OCI-LY7 (cell line): ENCODE measurements around the gene RAX2. TPM values are rescaled to one million over a fixed set of nuclear protein-coding genes. Genes with fewer than 3 reads are reported as not detected.
A peak's percentile ranks its signal among the peaks of the same experiment; 100 is the strongest.

ENCODE experiments used
- BruUV-seq: library from RNA; stranded (reverse); fragments of 400-500 nt; replicated peaks from 2 replicates; lab custom pipeline; 2021; lab: Mats Ljungman, UMichigan
- CTCF ChIA-PET: fragments of 300-600 bp; sonication (Branson Sonifier 250); formaldehyde crosslinking; loops from one replicate; lab custom pipeline; 2022; ENCODE audit warnings: antibody characterized with exemption; ENCODE audit not compliant: unreplicated experiment; lab: Charles Lee
- POLR2A ChIA-PET: fragments of 300-600 bp; sonication (Branson Sonifier 250); formaldehyde crosslinking; loops from one replicate; lab custom pipeline; 2022; ENCODE audit warnings: antibody characterized with exemption; lab: Charles Lee
- DNase-seq: peaks from one replicate; pipeline ENCODE4 v3.0.0-alpha.2; 2015; ENCODE audit warnings: low spot score
- H2AFZ ChIP-seq: fragments of 200-600 bp; sonication (generic), shearing (Covaris generic); 2 replicates; pipeline ENCODE4 v1.6.1; 2014; ENCODE audit warnings: mild to moderate bottlenecking, antibody characterized with exemption, low read length, moderate library complexity
- H3K27ac ChIP-seq: fragments of 200-600 bp; sonication (generic); 2 replicates; pipeline ENCODE4 v1.5.1; 2014; ENCODE audit warnings: mixed run types, low read depth, mild to moderate bottlenecking, moderate library complexity, low read length, inconsistent platforms; ENCODE audit not compliant: poor library complexity, severe bottlenecking
- H3K36me3 ChIP-seq: fragments of 200-600 bp; sonication (generic); 2 replicates; pipeline ENCODE4 v1.6.1; 2014; ENCODE audit warnings: mild to moderate bottlenecking, antibody characterized with exemption, low read length, moderate library complexity, mixed read lengths; ENCODE audit not compliant: insufficient read depth
- H3K4me1 ChIP-seq: fragments of 200-600 bp; sonication (generic); 2 replicates; pipeline ENCODE4 v1.5.1; 2014; ENCODE audit warnings: mild to moderate bottlenecking, low read length; ENCODE audit not compliant: insufficient read depth, poor library complexity, severe bottlenecking
- H3K4me2 ChIP-seq: fragments of 200-600 bp; sonication (generic); 2 replicates; pipeline ENCODE4 v1.6.1; 2014; ENCODE audit warnings: mild to moderate bottlenecking, low read length
- H3K4me3 ChIP-seq: fragments of 200-600 bp; sonication (generic); 2 replicates; pipeline ENCODE4 v1.5.1; 2014; ENCODE audit warnings: mild to moderate bottlenecking, low read depth, low read length; ENCODE audit not compliant: poor library complexity, severe bottlenecking
- H3K79me2 ChIP-seq: fragments of 200-600 bp; sonication (generic); 2 replicates; pipeline ENCODE4 v1.6.1; 2016; ENCODE audit warnings: low read depth, mild to moderate bottlenecking, low read length, moderate library complexity, mixed read lengths; ENCODE audit not compliant: insufficient read depth
- H3K9me2 ChIP-seq: fragments of 200-600 bp; sonication (generic); 2 replicates; pipeline ENCODE4 v1.6.1; 2016; ENCODE audit warnings: mild to moderate bottlenecking, low read length, mixed read lengths; ENCODE audit not compliant: insufficient read depth
- H3K9me3 ChIP-seq: fragments of 200-600 bp; sonication (generic); 2 replicates; pipeline ENCODE4 v1.6.1; 2014; ENCODE audit warnings: mild to moderate bottlenecking, mixed run types, low read length, mixed read lengths
- H4K20me1 ChIP-seq: fragments of 200-600 bp; sonication (generic); 2 replicates; pipeline ENCODE4 v1.6.1; 2014; ENCODE audit warnings: mild to moderate bottlenecking, antibody characterized with exemption, low read length, moderate library complexity, mixed read lengths; ENCODE audit not compliant: insufficient read depth
- EZH2phosphoT487 ChIP-seq: fragments of 200-600 bp; sonication (generic); IDR thresholded peaks from 2 replicates; pipeline ENCODE4 v1.6.1; 2018; ENCODE audit warnings: low read depth, borderline replicate concordance, mild to moderate bottlenecking, mixed run types, antibody characterized with exemption, low read length, moderate library complexity, mixed read lengths
- intact Hi-C: fragments of 100-400 bp; cut with micrococcal nuclease; formaldehyde crosslinking; loops from one replicate; pipeline ENCODE4 v1.10.0; 2022; ENCODE audit not compliant: unreplicated experiment
- total RNA-seq, 2 experiments: library from RNA; depleted of rRNA in 1 of 2; stranded (reverse); fragments of >200 nt in 1 of 2; shearing (Covaris generic) in 1 of 2; gene quantifications; 2 replicates each; pipeline ENCODE4 v1.2.3, GENCODE V29; 2014 to 2022
- TF ChIP-seq, protein P1 (sequence below): fragments of 200-600 bp; sonication (generic); conservative IDR thresholded peaks from 2 replicates; pipeline ENCODE4 v1.5.1; 2014; ENCODE audit warnings: mild to moderate bottlenecking, antibody characterized with exemption, low read length, moderate library complexity, mixed read lengths

RAX2 gene
- total RNA-seq, 2 experiments from 2014 or later = not detected

DNA sequence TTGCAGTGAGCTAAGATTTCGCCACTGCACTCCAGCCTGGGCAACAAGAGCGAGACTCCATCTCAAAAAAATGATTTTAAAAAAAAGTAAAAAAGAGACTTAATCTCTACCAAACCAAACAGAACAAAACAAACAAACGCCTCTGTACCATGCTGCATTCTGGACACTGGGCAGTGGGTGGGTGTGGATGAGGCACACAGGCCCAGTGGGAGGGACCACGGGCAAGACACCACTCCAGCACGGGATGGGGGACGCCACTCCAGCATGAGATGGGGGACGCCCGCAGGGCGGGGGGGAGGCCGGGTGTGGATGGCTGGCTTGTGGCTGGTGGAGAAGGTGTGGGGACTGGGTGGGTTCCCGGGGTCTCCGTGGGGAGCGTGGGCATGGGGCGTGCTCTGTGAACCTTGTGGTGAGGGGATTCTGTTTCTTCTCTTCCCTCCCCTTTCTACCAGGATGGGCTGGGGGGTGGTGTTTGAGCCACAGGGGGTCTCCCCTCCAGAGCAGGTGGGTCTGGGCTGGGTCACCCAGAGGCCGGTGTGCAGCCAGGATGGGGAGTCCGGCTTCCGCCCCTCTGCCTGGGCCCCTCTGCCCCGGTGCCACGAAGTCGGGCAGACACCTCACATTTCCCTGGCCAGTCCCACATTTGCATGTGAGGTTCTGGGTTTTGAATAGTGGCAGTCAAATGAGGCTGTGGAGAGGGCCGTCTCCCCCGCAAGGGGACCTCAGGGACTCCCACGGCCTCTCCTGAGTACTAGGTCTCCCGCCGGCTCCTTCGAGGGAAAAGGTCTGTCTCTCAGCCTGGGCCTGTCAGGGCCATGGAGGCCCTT lies 38.1 kb upstream of the RAX2 start:
- Histone ChIP-seq H4K20me1 (no peaks in the 10 kb centered on the region), H2AFZ (no peak overlapping the region), H3K4me2 (peak overlapping the region; percentile 43), H3K9me3 (no peaks in the 10 kb centered on the region), H3K27ac (no peak overlapping the region), H3K9me2 (no peaks in the 10 kb centered on the region), H3K4me3 (no peak overlapping the region), H3K36me3 (no peaks in the 10 kb centered on the region), H3K79me2 (no peaks in the 10 kb centered on the region), H3K4me1 (peaks cover 24% of the 10 kb centered on the region)
- ChIA-PET POLR2A (no interaction called here), CTCF (no interaction called here)
- peak; percentile 29 for DNase-seq
- intact Hi-C loops = loop anchor here (5.0 kb wide), 1 partner anchor 48 kb away; the partner anchor contains the start of genes APBA3 and MRPL54
- BruUV-seq = no TSS peak
- TF ChIP-seq EZH2phosphoT487 = no peak
- TF ChIP-seq, protein P1, sequence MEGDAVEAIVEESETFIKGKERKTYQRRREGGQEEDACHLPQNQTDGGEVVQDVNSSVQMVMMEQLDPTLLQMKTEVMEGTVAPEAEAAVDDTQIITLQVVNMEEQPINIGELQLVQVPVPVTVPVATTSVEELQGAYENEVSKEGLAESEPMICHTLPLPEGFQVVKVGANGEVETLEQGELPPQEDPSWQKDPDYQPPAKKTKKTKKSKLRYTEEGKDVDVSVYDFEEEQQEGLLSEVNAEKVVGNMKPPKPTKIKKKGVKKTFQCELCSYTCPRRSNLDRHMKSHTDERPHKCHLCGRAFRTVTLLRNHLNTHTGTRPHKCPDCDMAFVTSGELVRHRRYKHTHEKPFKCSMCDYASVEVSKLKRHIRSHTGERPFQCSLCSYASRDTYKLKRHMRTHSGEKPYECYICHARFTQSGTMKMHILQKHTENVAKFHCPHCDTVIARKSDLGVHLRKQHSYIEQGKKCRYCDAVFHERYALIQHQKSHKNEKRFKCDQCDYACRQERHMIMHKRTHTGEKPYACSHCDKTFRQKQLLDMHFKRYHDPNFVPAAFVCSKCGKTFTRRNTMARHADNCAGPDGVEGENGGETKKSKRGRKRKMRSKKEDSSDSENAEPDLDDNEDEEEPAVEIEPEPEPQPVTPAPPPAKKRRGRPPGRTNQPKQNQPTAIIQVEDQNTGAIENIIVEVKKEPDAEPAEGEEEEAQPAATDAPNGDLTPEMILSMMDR = no peak

DNA sequence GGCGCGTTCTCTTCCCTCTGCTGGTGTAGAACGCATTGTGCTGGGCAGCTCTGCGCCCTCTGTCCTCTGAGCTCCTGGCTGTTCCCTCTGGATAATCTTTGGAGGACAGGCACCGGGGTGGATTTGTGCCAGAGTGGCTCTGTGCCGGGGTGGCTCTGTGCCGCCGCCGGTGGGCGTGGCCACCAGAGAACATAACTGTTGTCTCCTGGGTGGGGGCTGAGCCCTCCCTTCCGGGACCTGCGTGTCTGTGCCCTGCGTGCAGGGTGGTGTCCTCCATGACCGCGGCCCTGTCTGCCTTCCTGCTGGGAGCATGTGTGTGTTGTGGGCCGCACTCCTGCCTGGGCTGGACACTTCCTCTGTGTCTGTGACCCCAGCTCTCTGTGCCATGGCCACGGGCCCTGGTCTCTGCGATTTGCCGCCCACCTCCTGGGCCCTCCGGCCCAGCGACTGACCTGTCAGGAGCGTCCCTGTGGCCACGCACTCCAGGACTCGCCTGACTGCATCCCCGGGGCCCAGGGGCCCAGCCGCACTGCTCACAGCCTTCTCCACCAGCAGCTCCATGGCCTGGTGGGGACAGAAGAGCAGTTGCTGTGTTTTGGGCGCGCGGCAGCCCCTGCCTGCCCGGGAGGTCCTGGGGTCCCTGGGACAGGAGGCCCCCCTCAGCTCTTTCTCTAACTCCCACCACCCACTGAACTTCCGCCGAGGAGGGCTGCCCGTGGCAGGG lies 36.6 kb upstream of the RAX2 start:
- Histone ChIP-seq H3K9me2 (no peaks in the 10 kb centered on the region), H2AFZ (no peak overlapping the region), H3K9me3 (no peaks in the 10 kb centered on the region), H3K4me1 (peaks cover 24% of the 10 kb centered on the region), H3K79me2 (no peaks in the 10 kb centered on the region), H3K27ac (no peak overlapping the region), H3K4me2 (no peak overlapping the region), H3K4me3 (no peak overlapping the region), H3K36me3 (no peaks in the 10 kb centered on the region), H4K20me1 (no peaks in the 10 kb centered on the region)
- CTCF ChIA-PET = no interaction called here
- POLR2A ChIA-PET = no interaction called here
- BruUV-seq = no TSS peak
- no peak for DNase-seq
- intact Hi-C loops = no loop called here
- no peak for TF ChIP-seq EZH2phosphoT487
- TF ChIP-seq, protein P1 = no peak
